ENCODE measurements around the gene IL1RN. TPM values are rescaled to one million over a fixed set of nuclear protein-coding genes. Genes with fewer than 3 reads are reported as not detected.
A peak's percentile ranks its signal among the peaks of the same experiment; 100 is the strongest.

The IL1RN gene
- total and polyA plus RNA-seq, 2 of the 13 experiments (the other 11 are each of a cell fraction or from before 2014, with no cell fraction given): 21.2 to 101 TPM

- TF ChIP-seq MAF1 (CRISPR knock-in tag; IDR thresholded peaks at IDR 0.05; ENCODE audit: borderline replicate concordance) (no peak; the same call in 1 of the 2 replicates), MIER3 (CRISPR knock-in tag; IDR thresholded peaks at IDR 0.05; ENCODE audit: borderline replicate concordance) (peak; percentile 90; the same call in 1 of the 2 replicates), ZBTB46 (CRISPR knock-in tag; IDR thresholded peaks at IDR 0.05; ENCODE audit: borderline replicate concordance) (no peak), GFI1 (CRISPR knock-in tag; IDR thresholded peaks at IDR 0.05; ENCODE audit: borderline replicate concordance) (peak; percentile 78), ZNF10 (CRISPR knock-in tag; IDR thresholded peaks at IDR 0.05; ENCODE audit: borderline replicate concordance, low read depth) (no peak), PLSCR1 (CRISPR knock-in tag; IDR thresholded peaks at IDR 0.05; ENCODE audit: borderline replicate concordance) (no peak), XBP1 (CRISPR knock-in tag; IDR thresholded peaks at IDR 0.05) (no peak), ZNF746 (CRISPR knock-in tag; IDR thresholded peaks at IDR 0.05) (peak; percentile 80; the same call in 1 of the 2 replicates), HDAC6 (IDR thresholded peaks at IDR 0.05; ENCODE audit: low read depth, low read length) (no peak), ZBTB49 (CRISPR knock-in tag; IDR thresholded peaks at IDR 0.05; ENCODE audit: borderline replicate concordance) (no peak), ZBTB39 (CRISPR knock-in tag; IDR thresholded peaks at IDR 0.05) (peak; percentile 38; the same call in 1 of the 2 replicates), KLF13 (CRISPR knock-in tag; IDR thresholded peaks at IDR 0.05) (no peak), ZNF678 (CRISPR knock-in tag; IDR thresholded peaks at IDR 0.05) (no peak), NKX3-1 (CRISPR knock-in tag; IDR thresholded peaks at IDR 0.05) (no peak), NCOR1 (IDR thresholded peaks at IDR 0.05; ENCODE audit: borderline replicate concordance, low read length) (peak; percentile 99), ZNF224 (CRISPR knock-in tag; IDR thresholded peaks at IDR 0.05) (no peak), PPARG (CRISPR knock-in tag; conservative IDR thresholded peaks at IDR 0.05) (peak; percentile 75), HOXA9 (CRISPR knock-in tag; IDR thresholded peaks at IDR 0.05; ENCODE audit: borderline replicate concordance) (peak; percentile 93), ARNTL (CRISPR knock-in tag; IDR thresholded peaks at IDR 0.05) (peak; percentile 96), CC2D1A (CRISPR knock-in tag; IDR thresholded peaks at IDR 0.05) (no peak), ZNF326 (CRISPR knock-in tag; IDR thresholded peaks at IDR 0.05; ENCODE audit: borderline replicate concordance) (no peak), TP53 (CRISPR knock-in tag; conservative IDR thresholded peaks at IDR 0.05) (no peak; the same call in 1 of the 2 replicates), ZNF317 (CRISPR knock-in tag; IDR thresholded peaks at IDR 0.05) (peak; percentile 77; the same call in 1 of the 2 replicates)
Observed at GRCh38 chr2:113126845-113127645, at the start of gene IL1RN (continued).
